Body of pancreas (tissue), 4 donors: ENCODE data around the gene HLA-DPA1. TPM values are rescaled to one million over a fixed set of nuclear protein-coding genes. Genes with fewer than 3 reads are reported as not detected.
A peak's percentile ranks its signal among the peaks of the same experiment; 100 is the strongest.

Experiments
- ATAC-seq: fragments of 150-250 bp; one replicate; pipeline ENCODE4 v1.9.1; 2016
- DNase-seq, 4 donors: peaks; one replicate each; pipeline ENCODE4 v3.0.0-alpha.2; 2019
- H3K27ac ChIP-seq, 4 donors: fragments of 200-600 bp; sonication (generic); 1 replicate in 3 of 4; 2 replicates in 1 of 4; pipeline versions ENCODE4 v1.5.1 to v1.6.1; 2016 to 2019; ENCODE audit warnings: mild to moderate bottlenecking in 1 of 4, mixed read lengths in 1 of 4, moderate library complexity in 1 of 4
- H3K27me3 ChIP-seq, 2 donors: fragments of 200-600 bp; sonication (generic); one replicate each; pipeline ENCODE4 v1.6.0; 2016; ENCODE audit warnings: mild to moderate bottlenecking in 1 of 2
- H3K36me3 ChIP-seq, 2 donors: fragments of 200-600 bp; sonication (generic); replicated peaks in 1 of 2; 2 replicates each; pipeline ENCODE4 v1.5.1; 2016; ENCODE audit warnings: low read depth in 2 of 2; ENCODE audit not compliant: insufficient read depth in 1 of 2
- H3K4me1 ChIP-seq: fragments of 200-600 bp; sonication (generic); one replicate; pipeline ENCODE4 v1.6.0; 2016
- H3K4me3 ChIP-seq, 2 donors: fragments of 200-600 bp; sonication (generic); 1 replicate in 1 of 2; 2 replicates in 1 of 2; pipeline ENCODE4 v1.5.1; 2016 to 2019
- H3K9me3 ChIP-seq, 3 donors: fragments of 200-600 bp; sonication (generic); 1 replicate in 2 of 3; 2 replicates in 1 of 3; pipeline ENCODE4 v1.5.1; 2016
- POLR2A ChIP-seq, 3 donors: fragments of 450-650 bp; IDR thresholded peaks; one replicate each; pipeline ENCODE4 v1.6.1; 2016; ENCODE audit warnings: antibody characterized with exemption in 3 of 3, mild to moderate bottlenecking in 2 of 3
- WGBS, 2 donors: methylation state at CpG; one replicate each; pipeline ENCODE4 v1.1.5; 2017; 5-methylcytosine and 5-hydroxymethylcytosine counted together
- intact Hi-C: fragments of 100-400 bp; cut with DNase I; formaldehyde crosslinking; loops from one replicate; pipeline ENCODE4 v1.15.1; 2023
- total RNA-seq, 2 donors: library from RNA; depleted of rRNA; stranded (reverse); fragments of >200 nt; gene quantifications; one replicate each; pipeline ENCODE4 v1.1.0, GENCODE V29; 2016
- TF ChIP-seq, protein P1 (sequence below), 7 experiments: fragments of 450-650 bp in 4 of 7; fragments of 200-600 bp in 3 of 7; sonication (generic) in 3 of 7; IDR thresholded peaks; one replicate each; pipeline ENCODE4 v1.5.1; 2016 to 2019; ENCODE audit warnings: antibody characterized with exemption in 7 of 7

HLA-DPA1 gene
- total RNA-seq, 2 donors from 2014 or later = 10.5 to 81.7 TPM

DNA sequence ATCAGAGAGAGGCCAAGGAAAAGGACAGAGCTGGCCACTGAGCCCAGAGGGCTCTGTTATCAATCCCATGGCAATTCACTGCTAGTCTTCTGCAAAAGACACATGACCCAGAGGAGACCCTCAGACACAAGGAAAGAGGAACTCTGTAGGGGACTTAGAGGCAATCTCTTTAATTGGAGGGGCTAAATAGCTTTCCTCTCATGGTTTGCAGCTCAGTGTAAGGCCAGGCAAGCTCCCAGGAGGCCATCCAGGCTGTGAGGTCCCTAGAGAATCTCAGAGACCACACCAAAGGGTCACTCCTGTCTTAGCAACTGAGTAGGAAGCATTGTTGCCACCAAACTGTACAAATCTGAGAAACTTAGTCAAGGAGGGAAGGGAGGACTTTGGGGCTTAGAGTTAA is 54.1 kb downstream of the HLA-DPA1 start:
- ATAC-seq = no peak

GRCh38 chr6:33018904-33019303 is 54.5 kb downstream of the HLA-DPA1 start:
- no peaks in the 10 kb centered on the region for H3K27me3 ChIP-seq
- ATAC-seq (peak; percentile 80), DNase-seq (peak; percentile 37 to 84 (median 69))
- H3K4me1 ChIP-seq = peaks cover 38% of the 10 kb centered on the region
- no peaks in the 10 kb centered on the region for H3K36me3 ChIP-seq
- 12 to 26% methylated on average over 6 of the region's 6 CpGs for WGBS, 2 donors
- H3K27ac ChIP-seq = peak overlapping the region; percentile 48 to 86 (median 82)
- intact Hi-C loops = no loop called here
- TF ChIP-seq, protein P1, sequence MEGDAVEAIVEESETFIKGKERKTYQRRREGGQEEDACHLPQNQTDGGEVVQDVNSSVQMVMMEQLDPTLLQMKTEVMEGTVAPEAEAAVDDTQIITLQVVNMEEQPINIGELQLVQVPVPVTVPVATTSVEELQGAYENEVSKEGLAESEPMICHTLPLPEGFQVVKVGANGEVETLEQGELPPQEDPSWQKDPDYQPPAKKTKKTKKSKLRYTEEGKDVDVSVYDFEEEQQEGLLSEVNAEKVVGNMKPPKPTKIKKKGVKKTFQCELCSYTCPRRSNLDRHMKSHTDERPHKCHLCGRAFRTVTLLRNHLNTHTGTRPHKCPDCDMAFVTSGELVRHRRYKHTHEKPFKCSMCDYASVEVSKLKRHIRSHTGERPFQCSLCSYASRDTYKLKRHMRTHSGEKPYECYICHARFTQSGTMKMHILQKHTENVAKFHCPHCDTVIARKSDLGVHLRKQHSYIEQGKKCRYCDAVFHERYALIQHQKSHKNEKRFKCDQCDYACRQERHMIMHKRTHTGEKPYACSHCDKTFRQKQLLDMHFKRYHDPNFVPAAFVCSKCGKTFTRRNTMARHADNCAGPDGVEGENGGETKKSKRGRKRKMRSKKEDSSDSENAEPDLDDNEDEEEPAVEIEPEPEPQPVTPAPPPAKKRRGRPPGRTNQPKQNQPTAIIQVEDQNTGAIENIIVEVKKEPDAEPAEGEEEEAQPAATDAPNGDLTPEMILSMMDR (IDR thresholded peaks at IDR 0.05) = no peak
- peak in 2 of 3 donors; percentile 27 to 32 for TF ChIP-seq POLR2A (IDR thresholded peaks at IDR 0.05)
- H3K4me3 ChIP-seq = no peak overlapping the region
- H3K9me3 ChIP-seq = no peaks in the 10 kb centered on the region

More for the DNA sequence above, 54.1 kb downstream of the HLA-DPA1 start:
- TF ChIP-seq, protein P1 (IDR thresholded peaks at IDR 0.05) = no peak
- TF ChIP-seq POLR2A (IDR thresholded peaks at IDR 0.05) = no peak
- Histone ChIP-seq H3K27ac (peak overlapping the region; percentile 49 to 86 (median 82)), H3K36me3 (no peaks in the 10 kb centered on the region), H3K4me3 (no peak overlapping the region), H3K4me1 (peaks cover 38% of the 10 kb centered on the region), H3K9me3 (no peaks in the 10 kb centered on the region), H3K27me3 (no peaks in the 10 kb centered on the region)
- no peak for DNase-seq
- intact Hi-C loops = no loop called here

DNA sequence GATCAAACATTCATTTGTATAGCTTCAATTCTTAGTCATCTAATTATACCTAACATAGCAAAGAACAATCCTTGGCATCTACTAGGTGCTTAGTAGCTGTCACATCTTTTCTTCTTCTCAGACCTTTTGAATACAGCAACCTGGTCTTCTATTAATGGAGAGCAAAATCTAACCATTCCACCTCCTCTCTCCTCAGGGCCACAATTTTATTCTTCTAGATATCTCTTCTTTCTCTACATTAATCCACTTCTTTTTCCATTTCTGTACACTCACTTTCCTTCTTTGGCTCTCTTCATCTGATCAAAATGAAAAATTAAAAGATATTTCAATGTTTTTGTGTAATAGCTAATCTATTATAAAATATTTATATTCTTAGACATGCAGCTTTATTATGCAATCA is 55.0 kb downstream of the HLA-DPA1 start:
- Histone ChIP-seq H3K27ac (peak overlapping the region; percentile 17 to 86 (median 82)), H3K4me1 (peaks cover 38% of the 10 kb centered on the region), H3K36me3 (no peaks in the 10 kb centered on the region), H3K4me3 (no peak overlapping the region), H3K27me3 (no peaks in the 10 kb centered on the region), H3K9me3 (no peaks in the 10 kb centered on the region)
- no peak for DNase-seq
- intact Hi-C loops = no loop called here
- no peak for ATAC-seq
- TF ChIP-seq, protein P1 (IDR thresholded peaks at IDR 0.05) = no peak
- TF ChIP-seq POLR2A (IDR thresholded peaks at IDR 0.05) = no peak

GRCh38 chr6:33017694-33018353 is 55.6 kb downstream of the HLA-DPA1 start:
- ATAC-seq = no peak
- 63 to 81% methylated on average over 3 of the region's 3 CpGs for WGBS, 2 donors
- Histone ChIP-seq H3K4me1 (peaks cover 38% of the 10 kb centered on the region), H3K4me3 (no peak overlapping the region), H3K9me3 (no peaks in the 10 kb centered on the region), H3K36me3 (no peaks in the 10 kb centered on the region), H3K27me3 (no peaks in the 10 kb centered on the region), H3K27ac (peak overlapping the region; percentile 17 to 86 (median 82))
- intact Hi-C loops = no loop called here
- TF ChIP-seq, protein P1 (IDR thresholded peaks at IDR 0.05) = no peak
- no peak for TF ChIP-seq POLR2A (IDR thresholded peaks at IDR 0.05)
- no peak for DNase-seq

DNA sequence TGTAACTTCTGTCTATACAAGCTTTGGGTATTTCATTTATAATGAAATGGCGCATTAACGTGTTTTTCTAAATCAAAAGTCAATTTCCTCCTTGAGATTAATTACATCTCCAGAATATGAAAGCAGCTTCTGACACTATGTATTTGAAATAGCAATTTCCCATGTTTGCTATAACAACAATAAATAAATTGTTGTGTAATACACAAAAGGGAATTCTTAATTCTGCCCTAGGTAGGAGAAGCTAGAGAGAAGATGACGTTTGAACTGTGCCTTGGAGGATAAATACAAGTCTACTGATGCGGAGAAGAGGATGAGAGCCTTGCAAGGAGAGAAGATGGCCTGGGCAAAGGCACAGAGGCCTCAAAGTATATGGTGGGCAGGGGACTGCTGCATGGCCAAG is 56.4 kb downstream of the HLA-DPA1 start:
- ATAC-seq (no peak), DNase-seq (no peak)
- Histone ChIP-seq H3K27me3 (no peaks in the 10 kb centered on the region), H3K9me3 (no peaks in the 10 kb centered on the region), H3K27ac (peak overlapping the region in 3 of 4 donors; percentile 79 to 86 (median 85)), H3K4me1 (peaks cover 38% of the 10 kb centered on the region), H3K36me3 (no peaks in the 10 kb centered on the region), H3K4me3 (no peak overlapping the region)
- intact Hi-C loops = no loop called here
- 61 to 76% methylated on average over 4 of the region's 4 CpGs for WGBS, 2 donors
- no peak for TF ChIP-seq POLR2A (IDR thresholded peaks at IDR 0.05)
- TF ChIP-seq, protein P1 (IDR thresholded peaks at IDR 0.05) = no peak
